GM23248 (cell line): ENCODE data around the gene HSD17B2.
"Not testable (repeated sequence)": the region's sequence is repeated elsewhere in the genome, so short reads cannot be mapped to it uniquely, and the experiment has no call there.

ENCODE experiments used
- EZH2 ChIP-seq: fragments of 200-600 bp; sonication (generic); IDR thresholded peaks from 2 replicates; pipeline ENCODE4 v1.6.1; 2018; ENCODE audit warnings: antibody characterized with exemption, mild to moderate bottlenecking; ENCODE audit not compliant: insufficient read depth, poor library complexity, severe bottlenecking
- EZH2phosphoT487 ChIP-seq: fragments of 200-600 bp; sonication (generic); IDR thresholded peaks from 2 replicates; pipeline ENCODE4 v1.6.1; 2018; ENCODE audit warnings: antibody characterized with exemption, moderate library complexity, mild to moderate bottlenecking, low read depth; ENCODE audit not compliant: insufficient read depth

DNA sequence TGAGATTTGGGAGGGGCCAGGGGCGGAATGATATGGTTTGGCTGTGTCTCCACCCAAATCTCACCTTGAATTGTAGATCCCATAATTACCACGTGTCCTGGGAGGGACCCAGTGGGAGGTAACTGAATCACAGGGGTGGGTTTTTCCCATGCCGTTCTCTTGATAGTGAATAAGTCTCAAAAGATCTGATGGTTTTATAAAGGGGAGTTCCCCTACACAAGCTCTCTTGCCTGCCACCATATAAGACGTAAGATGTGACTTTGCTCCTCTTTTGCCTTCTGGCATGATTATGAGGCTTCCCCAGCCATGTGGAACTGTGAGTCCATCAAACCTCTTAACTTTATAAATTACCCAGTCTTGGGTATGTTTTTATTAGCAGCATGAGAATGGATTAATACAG, 25.3 kb upstream of the HSD17B2 start:
- not testable (repeated sequence) for TF ChIP-seq EZH2, EZH2phosphoT487
